Retinal pigment epithelial cell (primary cell): ENCODE measurements around the gene OST4.

Experiments used
- DNase-seq: peaks from one replicate; pipeline ENCODE4 v3.0.0-alpha.2; 2010; ENCODE audit warnings: low read depth
- H3K4me3 ChIP-seq: 2 replicates; pipeline ENCODE4 v1.5.1; 2011; ENCODE audit warnings: mild to moderate bottlenecking, low read length, control low read depth, moderate library complexity
- CTCF ChIP-seq: conservative IDR thresholded peaks from 2 replicates; pipeline ENCODE4 v1.5.1; 2011; ENCODE audit warnings: low read depth, low read length, control low read depth, inconsistent platforms

Gene OST4

GRCh38 chr2:27049422-27050280, 21.8 kb downstream of the OST4 start:
- DNase-seq, result no peak
- H3K4me3 ChIP-seq, result peak overlapping the region; percentile 88
- TF ChIP-seq CTCF, result no peak

GRCh38 chr2:27042985-27043634, 28.3 kb downstream of the OST4 start:
- no peak for TF ChIP-seq CTCF
- H3K4me3 ChIP-seq, result no peak overlapping the region
- no peak for DNase-seq

- DNase-seq, result no peak
- no peak for TF ChIP-seq CTCF
- no peak overlapping the region for H3K4me3 ChIP-seq
Observed at GRCh38 chr2:27042159-27042661, 29.2 kb downstream of the OST4 start.

GRCh38 chr2:27041752-27042151, 29.7 kb downstream of the OST4 start:
- TF ChIP-seq CTCF, result no peak
- no peak overlapping the region for H3K4me3 ChIP-seq
- no peak for DNase-seq

GRCh38 chr2:27040282-27040681, 31.2 kb downstream of the OST4 start:
- H3K4me3 ChIP-seq, result no peak overlapping the region
- DNase-seq, result no peak
- TF ChIP-seq CTCF, result no peak

GRCh38 chr2:27039871-27040270, 31.6 kb downstream of the OST4 start:
- H3K4me3 ChIP-seq, result no peak overlapping the region
- DNase-seq, result no peak
- no peak for TF ChIP-seq CTCF

GRCh38 chr2:27039426-27039825, 32.0 kb downstream of the OST4 start:
- H3K4me3 ChIP-seq, result no peak overlapping the region
- TF ChIP-seq CTCF, result no peak
- DNase-seq, result no peak
